Measurements from ENCODE around the gene ARAP2.

The ARAP2 gene

DNA sequence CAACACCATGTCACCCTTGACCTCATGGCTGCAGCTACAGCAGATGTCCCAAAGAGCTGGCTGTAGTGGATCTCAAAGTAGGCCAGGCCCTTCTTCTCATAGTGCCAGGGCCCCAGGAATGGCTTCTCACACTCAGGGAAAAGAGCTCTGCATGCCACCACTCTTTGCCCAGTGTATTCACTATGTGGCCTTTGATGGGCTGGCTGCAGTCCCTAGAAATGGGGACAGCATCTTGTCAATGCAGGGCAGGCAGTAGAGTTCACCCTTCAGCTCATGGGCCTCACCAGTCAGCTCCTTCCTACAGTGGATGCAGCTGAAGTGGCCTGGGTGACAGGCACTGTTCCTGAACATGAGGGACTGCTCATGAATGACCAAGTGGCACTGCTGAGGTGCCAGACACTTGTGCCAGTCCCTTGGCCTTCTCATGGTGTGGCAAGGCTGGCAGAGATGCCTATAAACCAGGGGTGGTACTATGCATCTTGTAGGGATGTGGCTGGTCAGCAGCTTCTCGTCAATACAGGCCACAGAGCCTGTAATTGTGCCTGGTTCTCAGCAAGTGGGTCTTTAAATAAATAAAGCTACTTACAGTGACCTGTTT, 178.9 kb downstream of the ARAP2 start:
- Histone ChIP-seq H3K27me3 (ENCODE audit: control insufficient read depth in 1 of 2, insufficient read depth in 2 of 2, low read length in 2 of 2) (no peaks in the 10 kb centered on the region), H3K36me3 (ENCODE audit: control insufficient read depth in 2 of 2, insufficient read depth in 2 of 2, low read length in 2 of 2) (no peaks in the 10 kb centered on the region), H3K27ac (ENCODE audit: low read length) (no peak overlapping the region), H3K4me3 (ENCODE audit: low read length in 2 of 2) (no peak overlapping the region), H3K9ac (ENCODE audit: low read length in 2 of 2) (no peak overlapping the region), H3K4me1 (ENCODE audit: control insufficient read depth, insufficient read depth, low read length) (no peaks in the 10 kb centered on the region), H3K9me3 (ENCODE audit: control insufficient read depth in 2 of 2, low read length in 2 of 2) (no peaks in the 10 kb centered on the region)

DNA sequence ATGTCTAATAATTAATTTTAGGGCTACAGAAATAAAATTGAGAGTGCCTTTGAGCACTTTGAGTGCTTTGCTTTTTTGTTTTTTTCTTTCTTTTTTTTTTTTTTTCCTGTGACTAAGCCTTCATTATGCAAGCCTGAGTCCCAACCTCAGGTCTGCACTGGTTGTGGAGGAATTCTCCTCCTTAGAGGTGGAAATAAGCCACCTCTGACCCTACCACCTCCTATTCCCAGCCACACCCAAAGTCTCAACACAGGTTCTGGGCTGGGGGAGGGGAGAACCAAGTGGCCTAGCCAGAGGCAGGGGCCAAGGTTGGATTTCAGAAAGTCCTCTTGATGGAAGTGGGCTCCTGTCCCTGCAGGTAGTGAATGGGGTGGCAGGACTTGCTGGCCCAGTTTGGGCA, 180.2 kb downstream of the ARAP2 start:
- H3K4me1 ChIP-seq (ENCODE audit: control insufficient read depth, insufficient read depth, low read length) = no peaks in the 10 kb centered on the region
- H3K36me3 ChIP-seq (ENCODE audit: control insufficient read depth in 2 of 2, insufficient read depth in 2 of 2, low read length in 2 of 2) = no peaks in the 10 kb centered on the region
- H3K27ac ChIP-seq (ENCODE audit: low read length) = no peak overlapping the region
- H3K9me3 ChIP-seq (ENCODE audit: control insufficient read depth in 2 of 2, low read length in 2 of 2) = no peaks in the 10 kb centered on the region
- no peak overlapping the region for H3K9ac ChIP-seq (ENCODE audit: low read length in 2 of 2)
- H3K27me3 ChIP-seq (ENCODE audit: control insufficient read depth in 1 of 2, insufficient read depth in 2 of 2, low read length in 2 of 2) = no peaks in the 10 kb centered on the region
- no peak overlapping the region for H3K4me3 ChIP-seq (ENCODE audit: low read length in 2 of 2)

DNA sequence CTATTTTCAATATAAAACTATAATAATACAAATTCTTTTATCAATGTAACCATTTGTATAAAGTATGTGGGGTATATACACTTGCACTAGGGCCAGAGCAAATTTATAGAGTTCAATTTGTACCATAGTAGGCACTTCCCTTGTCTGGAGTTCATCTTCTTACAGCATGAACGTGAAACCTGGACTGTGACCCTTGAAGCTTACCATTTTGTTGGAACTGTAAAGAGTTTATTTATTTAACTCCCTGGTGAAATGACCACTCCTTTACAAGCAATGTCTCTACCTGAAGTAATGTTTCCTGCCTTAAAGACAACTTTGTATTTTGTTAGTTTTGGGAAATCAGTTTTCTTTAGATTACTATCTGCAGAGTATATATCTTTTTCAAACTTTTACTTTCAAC, 188.2 kb downstream of the ARAP2 start:
- Histone ChIP-seq H3K4me1 (ENCODE audit: control insufficient read depth, insufficient read depth, low read length) (no peaks in the 10 kb centered on the region), H3K9ac (ENCODE audit: low read length in 2 of 2) (no peak overlapping the region), H3K27me3 (ENCODE audit: control insufficient read depth in 1 of 2, insufficient read depth in 2 of 2, low read length in 2 of 2) (no peaks in the 10 kb centered on the region), H3K36me3 (ENCODE audit: control insufficient read depth in 2 of 2, insufficient read depth in 2 of 2, low read length in 2 of 2) (no peaks in the 10 kb centered on the region), H3K4me3 (ENCODE audit: low read length in 2 of 2) (no peak overlapping the region), H3K27ac (ENCODE audit: low read length) (no peak overlapping the region), H3K9me3 (ENCODE audit: control insufficient read depth in 2 of 2, low read length in 2 of 2) (no peaks in the 10 kb centered on the region)

DNA sequence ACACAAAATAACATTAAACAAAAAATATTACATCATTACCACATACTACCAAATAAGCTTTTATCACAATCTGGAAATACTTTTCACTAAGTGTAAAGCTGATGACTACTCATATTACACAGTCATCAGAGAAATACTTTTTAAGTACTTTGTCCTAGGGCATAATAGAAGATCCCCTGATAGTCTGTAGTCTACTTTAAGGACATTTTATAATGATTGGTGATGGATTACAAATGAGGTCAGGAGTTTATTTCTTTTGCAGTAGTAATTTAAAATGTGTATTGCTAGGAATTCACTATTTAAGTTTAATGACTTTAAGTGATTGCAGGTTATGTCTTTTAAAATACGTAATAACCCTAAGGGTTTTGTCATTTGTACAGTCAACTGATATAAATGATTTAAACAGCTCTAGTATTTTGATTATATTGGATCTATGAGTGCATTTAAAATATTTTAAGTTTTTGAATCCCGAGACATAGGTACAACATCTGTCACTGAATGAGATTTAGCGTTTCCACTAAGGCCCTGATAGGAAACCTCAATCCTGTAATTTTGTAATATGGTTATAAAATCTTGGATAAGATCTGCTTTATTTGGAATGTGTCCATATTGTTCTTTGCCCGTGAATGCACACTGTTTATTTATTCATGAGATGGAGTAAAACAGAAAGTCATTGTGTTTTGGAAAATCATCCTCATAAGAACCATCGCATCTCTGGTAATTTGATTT, 189.5 kb downstream of the ARAP2 start:
- Histone ChIP-seq H3K9me3 (ENCODE audit: control insufficient read depth in 2 of 2, low read length in 2 of 2) (no peaks in the 10 kb centered on the region), H3K36me3 (ENCODE audit: control insufficient read depth in 2 of 2, insufficient read depth in 2 of 2, low read length in 2 of 2) (no peaks in the 10 kb centered on the region), H3K27me3 (ENCODE audit: control insufficient read depth in 1 of 2, insufficient read depth in 2 of 2, low read length in 2 of 2) (no peaks in the 10 kb centered on the region), H3K4me1 (ENCODE audit: control insufficient read depth, insufficient read depth, low read length) (no peaks in the 10 kb centered on the region), H3K4me3 (ENCODE audit: low read length in 2 of 2) (no peak overlapping the region), H3K9ac (ENCODE audit: low read length in 2 of 2) (no peak overlapping the region), H3K27ac (ENCODE audit: low read length) (no peak overlapping the region)

DNA sequence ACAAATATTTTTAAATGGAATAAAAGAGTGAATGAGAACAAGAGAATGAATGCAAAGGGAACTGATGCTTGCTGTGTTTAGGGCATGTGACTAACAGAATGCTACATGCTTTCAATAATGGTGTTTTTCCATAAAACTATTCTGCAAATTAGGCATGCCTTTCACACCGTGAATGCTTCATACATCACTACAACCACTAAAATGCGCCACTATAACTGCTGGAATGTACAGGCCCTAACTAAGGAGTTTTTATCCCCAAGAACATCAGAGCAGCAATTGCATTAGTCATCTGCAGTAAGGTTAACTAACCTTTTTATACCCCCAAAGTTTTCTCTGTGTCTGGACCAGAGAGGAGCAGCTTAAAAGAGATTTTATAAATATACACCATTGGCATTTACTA, 190.4 kb downstream of the ARAP2 start:
- Histone ChIP-seq H3K9me3 (ENCODE audit: control insufficient read depth in 2 of 2, low read length in 2 of 2) (no peaks in the 10 kb centered on the region), H3K27me3 (ENCODE audit: control insufficient read depth in 1 of 2, insufficient read depth in 2 of 2, low read length in 2 of 2) (no peaks in the 10 kb centered on the region), H3K9ac (ENCODE audit: low read length in 2 of 2) (no peak overlapping the region), H3K4me1 (ENCODE audit: control insufficient read depth, insufficient read depth, low read length) (no peaks in the 10 kb centered on the region), H3K27ac (ENCODE audit: low read length) (no peak overlapping the region), H3K36me3 (ENCODE audit: control insufficient read depth in 2 of 2, insufficient read depth in 2 of 2, low read length in 2 of 2) (no peaks in the 10 kb centered on the region), H3K4me3 (ENCODE audit: low read length in 2 of 2) (no peak overlapping the region)

DNA sequence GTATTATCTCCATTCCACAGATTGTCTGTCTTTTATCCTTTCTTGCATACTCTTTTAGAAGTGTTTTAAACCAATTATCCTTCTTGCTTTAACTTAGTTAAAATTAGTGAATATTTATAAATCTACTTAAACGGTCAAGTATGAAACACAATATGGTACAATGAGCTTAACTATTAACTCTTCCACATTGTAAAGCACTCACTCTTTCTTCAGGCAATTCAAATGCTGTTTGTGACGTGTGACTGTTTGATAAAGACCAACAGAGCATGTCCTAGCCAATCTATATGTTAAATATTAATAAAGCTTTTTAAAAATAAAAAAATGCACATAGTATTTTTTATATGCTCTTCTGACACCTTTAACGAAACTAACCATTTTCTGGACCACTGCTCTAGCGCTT, 192.7 kb downstream of the ARAP2 start:
- Histone ChIP-seq H3K9ac (ENCODE audit: low read length in 2 of 2) (no peak overlapping the region), H3K27ac (ENCODE audit: low read length) (no peak overlapping the region), H3K4me3 (ENCODE audit: low read length in 2 of 2) (no peak overlapping the region), H3K9me3 (ENCODE audit: control insufficient read depth in 2 of 2, low read length in 2 of 2) (no peaks in the 10 kb centered on the region), H3K36me3 (ENCODE audit: control insufficient read depth in 2 of 2, insufficient read depth in 2 of 2, low read length in 2 of 2) (no peaks in the 10 kb centered on the region), H3K4me1 (ENCODE audit: control insufficient read depth, insufficient read depth, low read length) (no peaks in the 10 kb centered on the region), H3K27me3 (ENCODE audit: control insufficient read depth in 1 of 2, insufficient read depth in 2 of 2, low read length in 2 of 2) (no peaks in the 10 kb centered on the region)

DNA sequence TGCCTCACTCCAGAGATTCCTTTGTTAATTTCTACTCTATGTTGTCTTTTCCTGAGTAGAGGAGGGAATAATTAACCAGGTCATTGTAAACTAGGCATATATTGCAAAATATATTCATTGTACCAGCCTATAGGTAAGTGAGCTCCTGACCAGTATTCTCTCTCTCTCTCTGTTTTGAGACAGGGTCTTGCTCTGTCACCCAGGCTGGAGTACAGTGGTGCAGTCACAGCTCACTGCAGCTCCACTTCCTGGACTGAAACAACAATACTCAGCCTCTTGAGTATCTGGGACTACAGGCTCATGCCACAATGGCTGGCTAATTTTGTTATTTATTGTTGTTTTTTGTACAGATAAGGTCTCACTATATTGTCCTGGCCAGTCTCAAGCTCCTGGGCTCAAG, 198.3 kb downstream of the ARAP2 start:
- no peaks in the 10 kb centered on the region for H3K9me3 ChIP-seq (ENCODE audit: control insufficient read depth in 2 of 2, low read length in 2 of 2)
- no peaks in the 10 kb centered on the region for H3K4me1 ChIP-seq (ENCODE audit: control insufficient read depth, insufficient read depth, low read length)
- H3K27me3 ChIP-seq (ENCODE audit: control insufficient read depth in 1 of 2, insufficient read depth in 2 of 2, low read length in 2 of 2) = no peaks in the 10 kb centered on the region
- H3K27ac ChIP-seq (ENCODE audit: low read length) = no peak overlapping the region
- no peaks in the 10 kb centered on the region for H3K36me3 ChIP-seq (ENCODE audit: control insufficient read depth in 2 of 2, insufficient read depth in 2 of 2, low read length in 2 of 2)
- H3K9ac ChIP-seq (ENCODE audit: low read length in 2 of 2) = no peak overlapping the region
- H3K4me3 ChIP-seq (ENCODE audit: low read length in 2 of 2) = no peak overlapping the region

DNA sequence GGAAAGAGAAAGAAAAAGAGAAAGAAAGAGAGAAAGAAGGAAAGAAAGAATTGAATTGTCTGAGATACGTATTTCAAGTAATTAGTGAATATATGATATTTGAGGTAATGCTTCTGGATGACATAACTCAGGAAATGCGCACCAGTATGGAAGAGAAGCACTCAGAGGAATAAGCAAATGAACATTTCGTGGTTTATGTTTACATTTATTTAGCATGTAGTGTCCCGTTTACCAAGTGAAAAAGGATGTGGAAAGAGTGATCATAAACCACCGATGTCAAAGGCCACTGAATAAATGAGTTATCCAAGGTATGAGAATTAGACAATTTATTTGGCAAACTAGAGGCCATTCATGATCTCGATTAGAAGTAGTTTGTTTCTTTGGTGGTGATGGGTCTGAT, 200.4 kb downstream of the ARAP2 start:
- H3K36me3 ChIP-seq (ENCODE audit: control insufficient read depth in 2 of 2, insufficient read depth in 2 of 2, low read length in 2 of 2) = no peaks in the 10 kb centered on the region
- no peaks in the 10 kb centered on the region for H3K9me3 ChIP-seq (ENCODE audit: control insufficient read depth in 2 of 2, low read length in 2 of 2)
- H3K4me1 ChIP-seq (ENCODE audit: control insufficient read depth, insufficient read depth, low read length) = no peaks in the 10 kb centered on the region
- H3K4me3 ChIP-seq (ENCODE audit: low read length in 2 of 2) = no peak overlapping the region
- no peak overlapping the region for H3K27ac ChIP-seq (ENCODE audit: low read length)
- no peak overlapping the region for H3K9ac ChIP-seq (ENCODE audit: low read length in 2 of 2)
- H3K27me3 ChIP-seq (ENCODE audit: control insufficient read depth in 1 of 2, insufficient read depth in 2 of 2, low read length in 2 of 2) = no peaks in the 10 kb centered on the region

DNA sequence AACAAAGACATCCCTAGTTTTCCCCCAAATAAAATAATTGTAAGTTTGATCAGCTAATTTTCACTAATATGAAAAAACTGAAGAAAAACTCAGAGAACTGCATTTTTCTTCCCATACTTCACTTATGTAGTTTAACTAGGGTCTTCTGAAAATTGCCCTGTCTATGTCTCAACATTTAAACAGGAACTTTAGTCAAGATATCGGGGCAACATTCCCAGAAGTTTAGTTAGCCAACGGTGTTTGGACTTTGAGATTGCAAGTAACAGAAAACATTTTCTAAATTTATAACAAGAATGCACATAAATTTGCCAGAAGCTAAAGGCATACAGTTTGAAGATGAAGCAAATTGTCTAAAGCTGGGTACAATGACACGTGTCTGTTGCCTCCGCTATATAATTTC, 201.1 kb downstream of the ARAP2 start:
- Histone ChIP-seq H3K4me3 (ENCODE audit: low read length in 2 of 2) (no peak overlapping the region), H3K9me3 (ENCODE audit: control insufficient read depth in 2 of 2, low read length in 2 of 2) (no peaks in the 10 kb centered on the region), H3K36me3 (ENCODE audit: control insufficient read depth in 2 of 2, insufficient read depth in 2 of 2, low read length in 2 of 2) (no peaks in the 10 kb centered on the region), H3K9ac (ENCODE audit: low read length in 2 of 2) (no peak overlapping the region), H3K4me1 (ENCODE audit: control insufficient read depth, insufficient read depth, low read length) (no peaks in the 10 kb centered on the region), H3K27me3 (ENCODE audit: control insufficient read depth in 1 of 2, insufficient read depth in 2 of 2, low read length in 2 of 2) (no peaks in the 10 kb centered on the region), H3K27ac (ENCODE audit: low read length) (no peak overlapping the region)

DNA sequence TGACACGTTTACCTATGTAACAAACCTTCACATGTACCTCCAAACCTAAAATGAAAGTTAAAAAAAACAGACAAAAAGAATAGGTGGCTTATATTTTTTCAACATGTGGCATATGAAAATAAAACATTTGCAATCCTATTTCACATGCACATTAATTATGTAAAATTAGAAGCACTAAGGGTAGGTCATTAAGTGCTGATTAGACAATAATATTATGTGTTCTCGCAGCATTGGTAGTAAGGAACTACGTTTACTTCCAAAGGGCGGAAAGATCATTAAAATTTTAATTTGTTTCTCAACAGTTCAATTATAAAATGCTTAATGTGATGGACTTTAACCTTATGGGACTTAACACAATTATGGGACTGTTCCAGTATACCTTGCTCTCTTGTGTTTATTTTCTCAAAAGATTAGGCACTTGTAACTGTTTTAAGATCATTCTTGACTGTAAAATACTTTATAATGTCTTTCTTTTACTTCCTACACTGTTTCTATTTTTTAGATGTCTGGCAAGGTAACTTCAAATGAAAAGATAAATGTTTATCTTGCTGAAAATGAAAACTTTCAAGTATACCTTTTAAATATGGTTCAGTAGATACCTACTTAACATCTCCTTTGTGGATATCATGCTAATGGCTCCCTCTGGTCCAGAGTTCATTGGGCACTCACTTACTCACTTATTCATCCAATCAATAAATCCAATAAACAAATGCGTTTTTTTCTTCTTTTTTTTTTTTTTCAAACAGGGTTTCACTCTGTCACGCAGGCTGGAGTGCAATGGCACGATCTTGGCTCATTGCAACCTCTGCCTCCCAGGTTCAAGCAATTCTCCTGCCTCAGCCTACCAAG, 202.0 kb downstream of the ARAP2 start:
- Histone ChIP-seq H3K4me1 (ENCODE audit: control insufficient read depth, insufficient read depth, low read length) (no peaks in the 10 kb centered on the region), H3K4me3 (ENCODE audit: low read length in 2 of 2) (no peak overlapping the region), H3K9ac (ENCODE audit: low read length in 2 of 2) (no peak overlapping the region), H3K27ac (ENCODE audit: low read length) (no peak overlapping the region), H3K36me3 (ENCODE audit: control insufficient read depth in 2 of 2, insufficient read depth in 2 of 2, low read length in 2 of 2) (no peaks in the 10 kb centered on the region), H3K9me3 (ENCODE audit: control insufficient read depth in 2 of 2, low read length in 2 of 2) (no peaks in the 10 kb centered on the region), H3K27me3 (ENCODE audit: control insufficient read depth in 1 of 2, insufficient read depth in 2 of 2, low read length in 2 of 2) (no peaks in the 10 kb centered on the region)

DNA sequence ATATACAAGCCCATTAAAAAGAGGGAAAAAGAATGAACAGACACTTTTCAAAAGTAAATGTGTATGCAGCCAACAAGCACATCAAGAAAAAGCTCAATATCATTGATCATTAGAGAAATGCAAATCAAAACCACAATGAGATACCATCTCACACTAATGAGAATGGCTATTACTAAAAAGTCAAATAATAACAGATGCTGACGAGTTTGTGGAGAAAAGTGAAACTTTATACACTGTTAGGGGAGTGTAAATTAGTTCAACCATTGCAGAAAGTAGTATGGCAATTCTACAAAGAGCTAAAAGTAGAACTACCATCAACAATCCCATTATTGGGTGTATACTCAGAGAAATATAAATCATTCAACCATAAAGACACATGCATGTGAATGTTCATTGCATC, 203.0 kb downstream of the ARAP2 start:
- no peak overlapping the region for H3K9ac ChIP-seq (ENCODE audit: low read length in 2 of 2)
- H3K36me3 ChIP-seq (ENCODE audit: control insufficient read depth in 2 of 2, insufficient read depth in 2 of 2, low read length in 2 of 2) = no peaks in the 10 kb centered on the region
- H3K27me3 ChIP-seq (ENCODE audit: control insufficient read depth in 1 of 2, insufficient read depth in 2 of 2, low read length in 2 of 2) = no peaks in the 10 kb centered on the region
- H3K27ac ChIP-seq (ENCODE audit: low read length) = no peak overlapping the region
- H3K9me3 ChIP-seq (ENCODE audit: control insufficient read depth in 2 of 2, low read length in 2 of 2) = no peaks in the 10 kb centered on the region
- no peak overlapping the region for H3K4me3 ChIP-seq (ENCODE audit: low read length in 2 of 2)
- H3K4me1 ChIP-seq (ENCODE audit: control insufficient read depth, insufficient read depth, low read length) = no peaks in the 10 kb centered on the region

Data from stomach smooth muscle (tissue), 2 donors.